Measurements from ENCODE around the gene GLS. TPM values are rescaled to one million over a fixed set of nuclear protein-coding genes. Genes with fewer than 3 reads are reported as not detected.
A peak's percentile ranks its signal among the peaks of the same experiment; 100 is the strongest.

The GLS gene
- total RNA-seq, 2 experiments from 2014 or later: 218 to 227 TPM

- POLR2A ChIA-PET: no interaction called here
- intact Hi-C loops (cut with micrococcal nuclease): loop anchor here (5.0 kb wide), 1 partner anchor 50 kb away; no protein-coding TSS in a partner anchor
- ATAC-seq: peak; percentile 7
- CTCF ChIA-PET: no interaction called here
- Mint-ChIP-seq H3K4me3 (no peak overlapping the region), H3K27ac (no peak overlapping the region), H3K27me3 (no peaks in the 10 kb centered on the region), H3K4me1 (ENCODE audit: low read depth) (peaks cover 43% of the 10 kb centered on the region), H3K9me3 (no peaks in the 10 kb centered on the region), H3K36me3 (ENCODE audit: low read depth) (no peaks in the 10 kb centered on the region)
- TF ChIP-seq CTCF (IDR thresholded peaks at IDR 0.05): no peak
- peak; percentile 12 for DNase-seq
These were observed 38.7 kb upstream of the GLS start for GRCh38 chr2:190841707-190842505.

- no peak for DNase-seq
- intact Hi-C loops (cut with micrococcal nuclease): loop anchor here (5.0 kb wide), 1 partner anchor 50 kb away; no protein-coding TSS in a partner anchor
- Mint-ChIP-seq H3K27me3 (no peaks in the 10 kb centered on the region), H3K4me3 (no peak overlapping the region), H3K4me1 (ENCODE audit: low read depth) (peaks cover 40% of the 10 kb centered on the region), H3K36me3 (ENCODE audit: low read depth) (no peaks in the 10 kb centered on the region), H3K9me3 (no peaks in the 10 kb centered on the region), H3K27ac (peak overlapping the region; percentile 14)
- CTCF ChIA-PET: no interaction called here
- TF ChIP-seq CTCF (IDR thresholded peaks at IDR 0.05): no peak
- POLR2A ChIA-PET: no interaction called here
- no peak for ATAC-seq
These were observed 38.0 kb upstream of the GLS start for GRCh38 chr2:190842606-190843104.

GRCh38 chr2:190843890-190844699, 36.5 kb upstream of the GLS start:
- ChIA-PET POLR2A (interaction anchor here (1.0 to 3.3 kb wide), 2 partner anchors 38 to 53 kb away, joined by 3 to 16 read pairs; no protein-coding TSS in a partner anchor), CTCF (interaction anchor here (1.0 to 1.1 kb wide), 2 partner anchors 39 to 209 kb away, joined by 3 read pairs; no protein-coding TSS in a partner anchor)
- peak; percentile 92 for ATAC-seq
- peak overlapping the region; percentile 25 for H3K4me3 Mint-ChIP-seq
- intact Hi-C loops (cut with micrococcal nuclease): loop anchor here (5.0 kb wide), 1 partner anchor 52 kb away; no protein-coding TSS in a partner anchor
- no peaks in the 10 kb centered on the region for H3K27me3 Mint-ChIP-seq
- TF ChIP-seq CTCF (IDR thresholded peaks at IDR 0.05): no peak
- H3K36me3 Mint-ChIP-seq (ENCODE audit: low read depth): no peaks in the 10 kb centered on the region
- H3K27ac Mint-ChIP-seq: peak overlapping the region; percentile 92
- peak; percentile 77 for DNase-seq
- H3K9me3 Mint-ChIP-seq: no peaks in the 10 kb centered on the region
- peaks cover 31% of the 10 kb centered on the region for H3K4me1 Mint-ChIP-seq (ENCODE audit: low read depth)

GRCh38 chr2:190844700-190845401, 35.8 kb upstream of the GLS start:
- Mint-ChIP-seq H3K27ac (peak overlapping the region; percentile 92), H3K4me1 (ENCODE audit: low read depth) (peaks cover 31% of the 10 kb centered on the region), H3K9me3 (no peaks in the 10 kb centered on the region), H3K27me3 (no peaks in the 10 kb centered on the region), H3K4me3 (peak overlapping the region; percentile 25), H3K36me3 (ENCODE audit: low read depth) (no peaks in the 10 kb centered on the region)
- ChIA-PET POLR2A (interaction anchor here (1.0 to 3.3 kb wide), 4 partner anchors 14 to 54 kb away, joined by 3 to 16 read pairs (median 4); no protein-coding TSS in a partner anchor), CTCF (interaction anchor here (0.9 to 1.2 kb wide), 4 partner anchors 38 to 208 kb away, joined by 3 to 4 read pairs (median 4); no protein-coding TSS in a partner anchor)
- ATAC-seq (no peak), DNase-seq (no peak)
- intact Hi-C loops (cut with micrococcal nuclease): loop anchor here (5.0 kb wide), 1 partner anchor 53 kb away; no protein-coding TSS in a partner anchor
- TF ChIP-seq CTCF (IDR thresholded peaks at IDR 0.05): no peak
